IPS-15b (cell line): ENCODE measurements around the gene CNOT3.
A peak's percentile ranks its signal among the peaks of the same experiment; 100 is the strongest.

Source experiments
- H3K27me3 ChIP-seq: one replicate; pipeline ENCODE4 v1.6.1; 2013; ENCODE audit warnings: low read length; ENCODE audit not compliant: control insufficient read depth, insufficient read depth
- H3K36me3 ChIP-seq: one replicate; pipeline ENCODE4 v1.6.1; 2013; ENCODE audit warnings: low read length; ENCODE audit not compliant: control insufficient read depth, insufficient read depth
- H3K4me1 ChIP-seq: one replicate; pipeline ENCODE4 v1.6.1; 2013; ENCODE audit warnings: mild to moderate bottlenecking, low read length; ENCODE audit not compliant: control insufficient read depth, insufficient read depth
- H3K4me3 ChIP-seq: one replicate; pipeline ENCODE4 v1.5.1; 2013; ENCODE audit warnings: low read depth, low read length
- H3K9ac ChIP-seq: one replicate; pipeline ENCODE4 v1.6.1; 2013; ENCODE audit warnings: low read depth, mild to moderate bottlenecking, low read length
- H3K9me3 ChIP-seq: one replicate; pipeline ENCODE4 v1.6.1; 2013; ENCODE audit warnings: mild to moderate bottlenecking, low read length; ENCODE audit not compliant: control insufficient read depth, insufficient read depth

Gene CNOT3

GRCh38 chr19:54105796-54106195 is 31.8 kb upstream of the CNOT3 start:
- Histone ChIP-seq H3K36me3 (peaks cover 49% of the 10 kb centered on the region), H3K4me1 (no peaks in the 10 kb centered on the region), H3K9ac (no peak overlapping the region), H3K4me3 (no peak overlapping the region), H3K9me3 (no peaks in the 10 kb centered on the region), H3K27me3 (no peaks in the 10 kb centered on the region)

DNA sequence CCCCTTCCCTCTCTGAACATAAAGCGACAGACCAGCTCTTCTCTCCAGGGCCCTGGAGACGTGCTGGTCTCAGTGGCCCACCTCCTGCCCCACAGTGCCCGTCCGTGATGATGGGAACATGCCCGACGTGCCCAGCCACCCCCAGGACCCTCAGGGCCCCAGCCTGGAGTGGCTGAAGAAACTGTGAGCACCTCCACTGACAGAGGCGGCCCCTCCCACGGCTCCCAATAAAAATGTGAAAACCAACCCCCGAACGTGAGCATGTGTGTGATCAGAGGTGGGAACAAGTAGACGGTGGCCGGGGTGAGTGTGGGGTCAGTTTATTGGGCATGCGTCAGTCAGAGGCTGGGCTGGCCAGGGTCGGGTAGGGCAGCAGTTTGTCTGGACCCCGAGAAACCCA is 30.8 kb upstream of the CNOT3 start:
- Histone ChIP-seq H3K9ac (no peak overlapping the region), H3K27me3 (no peaks in the 10 kb centered on the region), H3K4me3 (no peak overlapping the region), H3K9me3 (no peaks in the 10 kb centered on the region), H3K36me3 (peaks cover 52% of the 10 kb centered on the region), H3K4me1 (no peaks in the 10 kb centered on the region)

DNA sequence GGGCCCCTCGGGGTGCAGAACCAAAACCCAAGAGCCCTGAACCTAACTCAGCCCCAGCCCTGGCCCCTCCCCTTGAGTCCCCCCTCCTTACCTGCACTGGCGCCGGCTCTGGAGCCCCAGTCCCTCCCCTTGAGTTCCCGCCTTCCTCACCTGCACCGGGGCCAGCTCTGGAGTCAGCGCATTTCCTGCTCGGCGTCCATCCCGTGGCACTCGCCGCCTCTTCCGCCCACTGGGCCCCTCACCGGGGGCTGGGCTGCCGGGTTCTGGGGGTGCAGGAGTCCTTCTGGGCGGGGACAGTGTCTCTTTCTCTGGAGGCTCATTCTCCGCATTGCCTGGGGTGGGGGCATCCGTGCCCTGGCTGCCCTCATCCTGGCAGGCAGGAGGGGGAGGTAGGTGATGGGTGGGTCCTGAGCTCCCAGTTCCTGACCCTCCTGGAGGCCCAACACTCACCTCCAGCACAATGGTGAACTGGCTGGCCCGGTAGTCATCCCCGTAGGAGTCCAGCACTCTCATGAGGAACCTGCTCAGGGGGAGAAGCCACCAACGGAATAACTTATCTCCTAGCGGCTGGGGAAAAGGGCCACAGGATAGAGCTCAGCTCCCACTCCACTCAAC is 29.6 kb upstream of the CNOT3 start:
- Histone ChIP-seq H3K4me3 (no peak overlapping the region), H3K36me3 (peaks cover 52% of the 10 kb centered on the region), H3K27me3 (no peaks in the 10 kb centered on the region)

DNA sequence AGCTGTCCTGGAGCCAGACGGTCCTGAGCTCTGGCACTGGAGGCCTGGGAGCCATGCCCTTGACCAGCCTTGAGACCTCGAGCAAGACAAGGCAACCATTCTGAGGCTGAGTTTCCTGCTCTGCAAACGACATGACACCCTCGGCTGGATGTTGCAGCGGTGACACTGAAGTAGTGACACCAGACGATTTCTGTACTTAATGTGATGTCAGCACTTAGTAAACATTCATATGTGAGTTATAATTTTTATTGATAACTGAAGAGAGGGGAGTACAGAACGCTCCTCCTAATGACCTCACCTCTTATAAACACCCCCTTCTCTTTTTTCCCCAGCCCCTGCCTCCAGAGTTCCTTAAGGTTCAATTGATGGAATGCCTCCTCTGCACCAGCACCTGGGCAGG is 29.1 kb upstream of the CNOT3 start:
- H3K9ac ChIP-seq, result no peak overlapping the region
- H3K4me1 ChIP-seq, result no peaks in the 10 kb centered on the region

More for the DNA sequence above, 29.6 kb upstream of the CNOT3 start:
- H3K9ac ChIP-seq, result no peak overlapping the region
- H3K4me1 ChIP-seq, result no peaks in the 10 kb centered on the region
- no peaks in the 10 kb centered on the region for H3K9me3 ChIP-seq

DNA sequence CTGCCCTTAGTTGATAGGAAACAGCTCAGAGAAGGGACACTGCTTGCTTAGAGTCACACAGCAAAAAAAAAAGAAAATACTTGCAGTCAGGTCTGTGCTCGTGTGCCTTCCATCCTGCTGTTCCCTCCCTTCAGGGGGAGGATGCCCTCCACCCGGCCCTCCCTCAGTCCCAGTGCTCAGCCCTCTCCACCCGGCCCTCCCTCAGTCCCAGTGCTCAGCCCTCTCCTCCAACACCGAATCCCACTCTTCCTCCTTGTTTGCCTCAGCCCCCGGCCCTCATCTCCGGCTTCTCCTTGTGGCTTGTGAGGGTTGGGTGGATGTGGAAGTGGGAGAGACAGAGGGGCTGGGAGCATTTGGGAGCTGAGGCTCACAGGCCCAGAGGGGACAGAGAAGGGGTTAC is 27.9 kb upstream of the CNOT3 start:
- Histone ChIP-seq H3K9me3 (no peaks in the 10 kb centered on the region), H3K36me3 (peaks cover 59% of the 10 kb centered on the region), H3K9ac (no peak overlapping the region), H3K27me3 (no peaks in the 10 kb centered on the region), H3K4me3 (no peak overlapping the region), H3K4me1 (no peaks in the 10 kb centered on the region)

More for the DNA sequence above, 29.1 kb upstream of the CNOT3 start:
- H3K27me3 ChIP-seq, result no peaks in the 10 kb centered on the region
- H3K4me3 ChIP-seq, result no peak overlapping the region
- H3K9me3 ChIP-seq, result no peaks in the 10 kb centered on the region
- peaks cover 55% of the 10 kb centered on the region for H3K36me3 ChIP-seq

DNA sequence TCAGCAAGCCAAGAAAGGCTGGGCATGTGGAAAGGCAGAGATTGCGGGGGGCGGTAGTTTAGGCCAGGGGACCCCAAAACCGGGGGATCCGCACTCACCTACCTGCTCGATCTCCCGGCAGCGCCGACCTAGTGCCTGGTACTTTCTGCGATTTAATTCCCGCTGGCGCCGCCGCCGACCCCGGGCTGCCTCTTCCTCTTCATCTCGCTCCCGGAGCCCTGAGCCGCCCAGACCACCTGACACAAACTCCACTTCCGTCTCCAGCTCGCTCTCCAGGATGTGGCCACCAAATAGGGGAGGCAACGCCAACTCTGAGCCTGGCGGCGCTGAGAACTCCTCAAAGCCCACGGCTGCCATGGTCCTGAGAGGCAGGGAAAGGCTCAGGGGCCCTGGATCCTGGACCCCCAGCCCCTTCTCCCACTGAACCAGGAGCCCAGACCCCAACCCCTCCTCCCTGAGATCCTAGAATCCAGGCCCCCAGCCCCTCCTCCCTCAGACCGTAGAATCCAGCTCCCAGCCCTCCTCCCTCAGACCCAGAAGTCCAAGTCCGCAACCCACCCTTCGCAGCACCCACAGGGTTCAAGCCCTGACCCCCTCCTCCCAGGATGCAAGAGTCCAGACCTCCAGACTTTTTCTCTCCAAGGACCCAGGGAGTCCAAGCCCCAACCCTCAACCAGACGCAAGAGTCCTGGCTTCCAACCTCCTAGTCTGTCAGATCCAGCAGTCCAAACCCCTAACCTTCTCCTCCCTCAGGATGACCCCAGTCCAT is 23.0 kb upstream of the CNOT3 start:
- Histone ChIP-seq H3K9ac (peak overlapping the region; percentile 90), H3K36me3 (peaks cover 26% of the 10 kb centered on the region), H3K9me3 (no peaks in the 10 kb centered on the region), H3K4me3 (peak overlapping the region; percentile 79), H3K27me3 (no peaks in the 10 kb centered on the region), H3K4me1 (no peaks in the 10 kb centered on the region)

DNA sequence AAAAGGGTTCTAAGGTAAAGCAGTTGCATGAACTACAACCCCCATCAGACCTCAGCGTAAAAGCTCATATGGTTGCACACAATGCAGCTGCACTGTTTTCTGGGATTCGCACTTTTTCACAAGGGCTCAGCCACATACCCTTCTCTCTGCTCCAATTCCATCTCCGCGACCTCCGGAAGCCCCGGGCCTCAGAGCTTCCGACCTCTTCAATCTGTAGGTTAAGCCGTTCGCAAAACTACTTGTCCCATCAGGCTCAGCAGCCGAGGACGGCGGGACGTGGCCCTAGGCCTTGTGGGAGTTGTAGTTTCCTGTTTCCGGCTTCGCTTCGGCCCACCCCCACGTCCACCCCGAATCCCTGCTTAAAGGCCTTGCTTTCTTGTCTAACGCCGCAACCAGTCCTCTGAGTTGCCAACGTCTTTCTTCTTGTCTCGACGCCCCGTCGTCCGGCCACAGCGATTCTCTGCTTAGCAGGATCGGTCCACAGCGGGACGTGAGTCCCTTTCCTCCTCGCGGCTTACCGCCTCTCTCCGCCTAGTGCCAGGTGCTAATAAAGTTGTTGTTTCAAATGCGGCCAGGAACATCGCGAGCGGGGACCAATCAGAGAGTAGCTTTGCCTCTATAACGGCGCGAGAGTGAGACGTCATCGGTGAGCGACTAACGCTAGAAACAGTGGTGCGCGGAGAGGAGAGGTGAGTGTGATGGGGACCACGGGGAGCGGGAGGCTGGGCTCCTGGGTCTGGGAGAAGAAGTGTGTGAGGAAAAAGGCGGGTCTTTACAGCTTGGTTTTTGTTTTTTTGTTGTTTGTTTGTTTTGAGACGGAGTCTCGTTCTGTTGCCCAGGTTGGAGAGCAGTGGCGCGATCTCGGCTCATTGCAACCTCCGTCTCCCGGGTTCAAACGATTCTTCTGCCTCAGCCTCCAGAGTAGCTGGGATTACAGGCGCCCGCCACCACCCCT is 22.2 kb upstream of the CNOT3 start, which contains the start of the genes PRPF31 and TFPT:
PRPF31 (plus strand) TSS at position 646 of the 955 bp plus-strand sequence. CDS start 2,525 bp downstream, outside the sequence.
TFPT (minus strand) TSS at position 549 of the 955 bp plus-strand sequence; CDS start at position 161, 388 bp downstream.
- Histone ChIP-seq H3K4me1 (no peaks in the 10 kb centered on the region), H3K9ac (peak within 1 kb of the TSS; percentile 90), H3K36me3 (peaks cover 25% of the 10 kb centered on the region), H3K9me3 (no peaks in the 10 kb centered on the region), H3K27me3 (no peaks in the 10 kb centered on the region), H3K4me3 (peak within 1 kb of the TSS; percentile 79)

GRCh38 chr19:54121259-54121658 is 16.3 kb upstream of the CNOT3 start:
- no peaks in the 10 kb centered on the region for H3K4me1 ChIP-seq
- no peak overlapping the region for H3K4me3 ChIP-seq
- no peaks in the 10 kb centered on the region for H3K9me3 ChIP-seq
- H3K9ac ChIP-seq, result no peak overlapping the region
- H3K36me3 ChIP-seq, result peaks cover 58% of the 10 kb centered on the region
- H3K27me3 ChIP-seq, result no peaks in the 10 kb centered on the region

DNA sequence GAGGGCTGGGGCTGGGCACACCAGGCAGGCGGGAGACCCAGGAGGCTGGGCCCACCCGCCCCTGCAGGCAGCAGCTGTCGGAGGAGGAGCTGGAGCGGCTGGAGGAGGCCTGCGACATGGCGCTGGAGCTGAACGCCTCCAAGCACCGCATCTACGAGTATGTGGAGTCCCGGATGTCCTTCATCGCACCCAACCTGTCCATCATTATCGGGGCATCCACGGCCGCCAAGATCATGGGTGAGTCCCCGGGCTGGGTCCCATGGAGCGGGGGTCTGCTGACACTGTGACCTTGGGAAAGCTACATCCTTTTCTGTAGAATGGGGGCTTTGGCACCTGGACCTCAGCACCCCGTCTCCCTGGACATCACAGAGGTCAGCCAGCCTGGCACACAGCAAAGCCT is 13.9 kb upstream of the CNOT3 start:
- H3K27me3 ChIP-seq, result no peaks in the 10 kb centered on the region
- no peak overlapping the region for H3K4me3 ChIP-seq
- no peaks in the 10 kb centered on the region for H3K9me3 ChIP-seq
- H3K9ac ChIP-seq, result no peak overlapping the region
- no peaks in the 10 kb centered on the region for H3K4me1 ChIP-seq
- H3K36me3 ChIP-seq, result peaks cover 60% of the 10 kb centered on the region

- Histone ChIP-seq H3K9ac (no peak overlapping the region), H3K4me3 (no peak overlapping the region), H3K9me3 (no peaks in the 10 kb centered on the region), H3K27me3 (no peaks in the 10 kb centered on the region), H3K36me3 (peaks cover 67% of the 10 kb centered on the region), H3K4me1 (no peaks in the 10 kb centered on the region)
Observed at GRCh38 chr19:54124393-54124792, 13.2 kb upstream of the CNOT3 start.

- Histone ChIP-seq H3K9me3 (no peaks in the 10 kb centered on the region), H3K36me3 (peaks cover 64% of the 10 kb centered on the region), H3K9ac (no peak overlapping the region), H3K27me3 (no peaks in the 10 kb centered on the region), H3K4me1 (no peaks in the 10 kb centered on the region), H3K4me3 (no peak overlapping the region)
Observed at GRCh38 chr19:54125713-54126112, 11.8 kb upstream of the CNOT3 start.
